ENCODE data around the gene TMX3. TPM values are rescaled to one million over a fixed set of nuclear protein-coding genes. Genes with fewer than 3 reads are reported as not detected.

TMX3 gene
- total RNA-seq, 4 donors from 2014 or later: 38.4 to 72.2 (median 48.8) TPM

- 91 to 95% methylated on average over 1 of the region's 1 CpG for WGBS, 2 donors
- Histone ChIP-seq H3K27me3 (no peaks in the 10 kb centered on the region), H3K36me3 (no peaks in the 10 kb centered on the region), H3K4me1 (no peaks in the 10 kb centered on the region), H3K9me3 (no peaks in the 10 kb centered on the region), H3K27ac (no peak overlapping the region), H3K4me3 (replicated peaks in 1 of 3) (no peak overlapping the region)
- intact Hi-C loops (cut with DNase I): no loop called here
- DNase-seq: no peak
- TF ChIP-seq POLR2A (IDR thresholded peaks at IDR 0.05) (no peak), CTCF (IDR thresholded peaks at IDR 0.05) (no peak)
Observed at GRCh38 chr18:68742206-68742605, 27.3 kb upstream of the TMX3 start.

- Histone ChIP-seq H3K9me3 (no peaks in the 10 kb centered on the region), H3K4me1 (no peaks in the 10 kb centered on the region), H3K36me3 (no peaks in the 10 kb centered on the region), H3K27me3 (no peaks in the 10 kb centered on the region), H3K27ac (no peak overlapping the region), H3K4me3 (replicated peaks in 1 of 3) (no peak overlapping the region)
- WGBS, 2 donors: 94 to 100% methylated on average over 1 of the region's 1 CpG
- DNase-seq: no peak
- TF ChIP-seq POLR2A (IDR thresholded peaks at IDR 0.05): no peak
- TF ChIP-seq CTCF (IDR thresholded peaks at IDR 0.05): no peak
- intact Hi-C loops (cut with DNase I): no loop called here
Observed at GRCh38 chr18:68740966-68741365, 26.1 kb upstream of the TMX3 start.

DNA sequence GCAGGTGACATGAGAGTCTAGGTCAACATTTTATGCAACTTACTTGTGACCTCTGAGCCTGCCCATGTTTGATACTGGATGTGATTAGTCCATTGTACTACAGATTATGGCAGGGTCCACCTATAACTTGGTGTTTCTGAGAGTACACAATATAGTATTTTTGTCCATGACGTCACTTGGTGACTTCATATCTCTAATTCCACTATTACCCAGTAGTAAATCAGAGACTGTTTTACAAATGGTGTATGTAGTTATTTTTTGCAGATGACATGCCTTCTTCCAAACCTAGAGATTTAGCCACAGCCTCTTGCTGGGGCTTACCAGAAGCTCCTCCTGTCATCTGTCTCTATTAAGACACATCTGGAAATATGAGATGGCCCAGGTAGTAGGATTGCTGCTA, 24.6 kb upstream of the TMX3 start:
- DNase-seq: no peak
- Histone ChIP-seq H3K9me3 (no peaks in the 10 kb centered on the region), H3K4me1 (no peaks in the 10 kb centered on the region), H3K27me3 (no peaks in the 10 kb centered on the region), H3K36me3 (no peaks in the 10 kb centered on the region), H3K4me3 (replicated peaks in 1 of 3) (no peak overlapping the region), H3K27ac (no peak overlapping the region)
- intact Hi-C loops (cut with DNase I): no loop called here
- WGBS, 2 donors: 35 to 94% methylated on average over 1 of the region's 1 CpG
- TF ChIP-seq POLR2A (IDR thresholded peaks at IDR 0.05) (no peak), CTCF (IDR thresholded peaks at IDR 0.05) (no peak)

DNA sequence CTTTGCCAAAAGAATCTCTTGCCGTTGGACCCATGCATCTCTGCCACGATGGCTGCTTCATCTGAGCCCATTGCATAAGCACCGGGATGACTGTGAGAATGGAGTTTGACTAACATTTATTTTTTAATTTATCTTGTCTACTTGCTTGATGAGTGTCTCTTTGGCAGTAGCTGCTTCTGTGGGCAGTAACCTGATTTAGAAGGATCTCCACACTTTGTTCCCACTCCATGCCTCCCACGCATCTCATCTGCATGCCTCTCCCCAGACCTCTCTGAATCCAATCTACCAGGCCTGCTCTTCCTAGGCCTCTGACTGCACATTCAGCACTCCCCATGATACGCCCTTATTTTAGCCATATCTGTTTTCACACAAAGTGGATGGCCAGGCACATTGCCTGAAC, 23.7 kb upstream of the TMX3 start:
- Histone ChIP-seq H3K27ac (no peak overlapping the region), H3K4me1 (no peaks in the 10 kb centered on the region), H3K9me3 (no peaks in the 10 kb centered on the region), H3K36me3 (no peaks in the 10 kb centered on the region), H3K4me3 (replicated peaks in 1 of 3) (no peak overlapping the region), H3K27me3 (no peaks in the 10 kb centered on the region)
- TF ChIP-seq POLR2A (IDR thresholded peaks at IDR 0.05): no peak
- TF ChIP-seq CTCF (IDR thresholded peaks at IDR 0.05): no peak
- no peak for DNase-seq
- WGBS, 2 donors: 92 to 97% methylated on average over 5 of the region's 5 CpGs
- intact Hi-C loops (cut with DNase I): no loop called here

DNA sequence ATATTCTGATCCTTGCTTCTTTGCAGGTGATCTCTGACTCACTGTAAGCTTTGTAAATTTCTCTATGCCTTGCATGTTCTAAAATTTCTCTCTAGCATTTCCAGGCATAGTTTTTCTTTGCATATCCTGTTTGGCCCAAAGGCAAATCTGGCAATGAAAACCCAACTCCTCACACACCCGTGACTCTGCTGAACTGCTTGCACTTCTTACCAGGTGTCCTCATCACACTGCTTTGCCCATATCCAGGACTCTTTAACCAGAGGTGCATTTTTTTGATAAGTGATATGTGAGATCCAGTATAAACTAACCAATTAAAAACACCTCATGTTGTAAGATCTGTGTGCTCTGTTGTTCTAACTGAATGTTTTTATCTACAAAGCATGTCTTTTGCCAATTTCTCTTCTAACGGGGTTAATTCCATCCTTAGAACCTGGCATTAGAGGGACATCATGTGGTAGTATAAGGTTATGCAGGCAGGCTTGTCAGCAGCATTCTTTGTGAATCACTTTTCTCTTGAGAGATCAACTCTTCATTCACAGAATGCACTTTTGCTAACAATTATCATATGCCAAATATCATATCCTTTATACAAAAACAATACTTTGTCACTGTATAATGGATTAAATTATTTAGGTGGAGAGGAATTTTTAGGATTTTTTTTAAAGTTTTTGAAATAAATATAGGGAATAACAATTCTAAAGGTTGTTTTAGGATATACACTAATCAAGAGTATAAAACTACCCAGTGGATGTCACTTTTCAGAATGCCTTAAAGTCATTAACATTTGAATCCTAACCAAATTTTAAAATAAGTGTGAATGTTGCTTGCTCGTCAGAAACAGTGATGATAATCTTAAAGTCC, 20.8 kb upstream of the TMX3 start:
- intact Hi-C loops (cut with DNase I): no loop called here
- Histone ChIP-seq H3K27me3 (no peaks in the 10 kb centered on the region), H3K9me3 (no peaks in the 10 kb centered on the region), H3K4me1 (no peaks in the 10 kb centered on the region), H3K27ac (no peak overlapping the region), H3K4me3 (replicated peaks in 1 of 3) (no peak overlapping the region), H3K36me3 (no peaks in the 10 kb centered on the region)
- TF ChIP-seq CTCF (IDR thresholded peaks at IDR 0.05) (peak in 5 of 6 experiments; percentile 28 to 61 (median 54)), POLR2A (IDR thresholded peaks at IDR 0.05) (no peak)
- DNase-seq: no peak
- WGBS, 2 donors: 35 to 37% methylated on average over 3 of the region's 3 CpGs

All from thyroid gland (tissue), 4 donors.